Measurements from ENCODE around the gene FSTL5.

Gene FSTL5

DNA sequence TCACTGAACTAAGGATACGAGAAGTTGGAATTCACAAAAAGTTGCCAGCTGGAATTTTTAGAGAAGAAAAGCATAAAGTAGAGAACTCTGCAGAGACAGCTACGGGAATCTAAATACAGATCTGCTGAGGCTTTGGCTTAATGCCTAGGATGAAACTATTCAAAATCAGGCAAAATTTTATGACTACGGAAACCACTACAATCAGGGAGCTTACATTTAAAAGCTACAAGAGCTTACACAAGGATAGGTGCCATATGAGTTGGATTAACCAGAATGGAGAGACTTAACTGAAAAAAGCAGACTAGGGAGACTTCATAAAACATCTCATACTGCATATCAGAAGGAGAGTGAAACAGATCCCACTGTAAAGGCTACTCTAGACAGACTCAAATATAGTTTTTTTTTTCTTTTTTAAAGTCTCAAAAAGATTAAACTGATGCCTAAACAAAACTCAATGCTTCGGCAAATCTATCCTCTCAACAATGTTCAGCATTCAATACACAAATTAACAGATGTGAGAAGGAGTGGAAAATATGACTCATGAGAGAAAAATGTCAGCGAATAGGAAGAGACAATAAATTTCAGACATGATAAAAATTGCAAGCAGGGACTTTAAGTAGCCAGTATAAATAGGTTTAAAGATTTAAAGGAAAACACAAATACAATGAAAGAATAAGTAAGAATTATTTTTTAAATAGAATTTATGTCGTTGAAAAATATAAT, 586.1 kb downstream of the FSTL5 start:
- no peaks in the 10 kb centered on the region for H4K20me1 ChIP-seq (ENCODE audit: insufficient read depth, low read length)
- no peaks in the 10 kb centered on the region for H3K36me3 ChIP-seq (replicated peaks; ENCODE audit: insufficient read depth, low read length)
- no peak overlapping the region for H3K4me3 ChIP-seq (ENCODE audit: low read length)
- H3F3A ChIP-seq (ENCODE audit: insufficient read depth, low read length), result no peaks in the 10 kb centered on the region
- TF ChIP-seq EZH2 (optimal IDR thresholded peaks at IDR 0.05; ENCODE audit: low read depth, low read length), result no peak
- TF ChIP-seq, protein P1, sequence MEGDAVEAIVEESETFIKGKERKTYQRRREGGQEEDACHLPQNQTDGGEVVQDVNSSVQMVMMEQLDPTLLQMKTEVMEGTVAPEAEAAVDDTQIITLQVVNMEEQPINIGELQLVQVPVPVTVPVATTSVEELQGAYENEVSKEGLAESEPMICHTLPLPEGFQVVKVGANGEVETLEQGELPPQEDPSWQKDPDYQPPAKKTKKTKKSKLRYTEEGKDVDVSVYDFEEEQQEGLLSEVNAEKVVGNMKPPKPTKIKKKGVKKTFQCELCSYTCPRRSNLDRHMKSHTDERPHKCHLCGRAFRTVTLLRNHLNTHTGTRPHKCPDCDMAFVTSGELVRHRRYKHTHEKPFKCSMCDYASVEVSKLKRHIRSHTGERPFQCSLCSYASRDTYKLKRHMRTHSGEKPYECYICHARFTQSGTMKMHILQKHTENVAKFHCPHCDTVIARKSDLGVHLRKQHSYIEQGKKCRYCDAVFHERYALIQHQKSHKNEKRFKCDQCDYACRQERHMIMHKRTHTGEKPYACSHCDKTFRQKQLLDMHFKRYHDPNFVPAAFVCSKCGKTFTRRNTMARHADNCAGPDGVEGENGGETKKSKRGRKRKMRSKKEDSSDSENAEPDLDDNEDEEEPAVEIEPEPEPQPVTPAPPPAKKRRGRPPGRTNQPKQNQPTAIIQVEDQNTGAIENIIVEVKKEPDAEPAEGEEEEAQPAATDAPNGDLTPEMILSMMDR (IDR thresholded peaks at IDR 0.05; ENCODE audit: low read length), result no peak
- TF ChIP-seq EZH2phosphoT487 (IDR thresholded peaks at IDR 0.05; ENCODE audit: low read length), result no peak
- H3K9me3 ChIP-seq (replicated peaks; ENCODE audit: insufficient read depth, low read length), result no peaks in the 10 kb centered on the region
- 0 out of 2 replicates have a peak, but pooled peaks cover 11% of the 10 kb centered on the region for H3K4me1 ChIP-seq (ENCODE audit: low read length)
- H3K27me3 ChIP-seq (replicated peaks; ENCODE audit: insufficient read depth, low read length), result no peaks in the 10 kb centered on the region
- no peak for DNase-seq
- no peak overlapping the region for H3K27ac ChIP-seq (ENCODE audit: low read length)
- H3K9ac ChIP-seq (ENCODE audit: low read length), result no peak overlapping the region
- H2AFZ ChIP-seq (ENCODE audit: low read length), result no peak overlapping the region
- H3K4me2 ChIP-seq (ENCODE audit: low read depth, low read length), result no peak overlapping the region
- no peaks in the 10 kb centered on the region for H3K79me2 ChIP-seq (ENCODE audit: low read length)
- H3K9me2 ChIP-seq (replicated peaks; ENCODE audit: insufficient read depth, low read length), result no peaks in the 10 kb centered on the region

DNA sequence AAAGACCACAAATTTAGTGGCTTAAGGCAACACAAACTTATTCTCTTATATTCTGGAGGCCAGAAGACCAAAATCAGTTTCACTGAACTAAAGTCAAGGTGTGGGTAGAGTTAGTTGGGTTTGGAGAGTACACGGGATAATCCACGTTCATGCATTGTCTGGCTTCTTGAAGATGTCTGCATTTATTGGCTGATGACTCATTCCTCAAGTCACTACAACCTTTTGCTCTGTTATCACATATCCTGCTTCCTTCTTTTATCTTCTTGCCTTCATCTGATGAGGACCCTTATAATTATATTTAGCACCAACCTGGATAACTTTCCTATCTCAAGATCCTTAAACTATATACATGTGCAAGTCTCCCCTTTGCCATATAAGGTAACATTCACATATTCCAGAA, 590.0 kb downstream of the FSTL5 start:
- no peak overlapping the region for H3K4me2 ChIP-seq (ENCODE audit: low read depth, low read length)
- no peak overlapping the region for H3K27ac ChIP-seq (ENCODE audit: low read length)
- TF ChIP-seq, protein P1 (IDR thresholded peaks at IDR 0.05; ENCODE audit: low read length), result no peak
- TF ChIP-seq EZH2phosphoT487 (IDR thresholded peaks at IDR 0.05; ENCODE audit: low read length) (no peak), EZH2 (optimal IDR thresholded peaks at IDR 0.05; ENCODE audit: low read depth, low read length) (no peak)

DNA sequence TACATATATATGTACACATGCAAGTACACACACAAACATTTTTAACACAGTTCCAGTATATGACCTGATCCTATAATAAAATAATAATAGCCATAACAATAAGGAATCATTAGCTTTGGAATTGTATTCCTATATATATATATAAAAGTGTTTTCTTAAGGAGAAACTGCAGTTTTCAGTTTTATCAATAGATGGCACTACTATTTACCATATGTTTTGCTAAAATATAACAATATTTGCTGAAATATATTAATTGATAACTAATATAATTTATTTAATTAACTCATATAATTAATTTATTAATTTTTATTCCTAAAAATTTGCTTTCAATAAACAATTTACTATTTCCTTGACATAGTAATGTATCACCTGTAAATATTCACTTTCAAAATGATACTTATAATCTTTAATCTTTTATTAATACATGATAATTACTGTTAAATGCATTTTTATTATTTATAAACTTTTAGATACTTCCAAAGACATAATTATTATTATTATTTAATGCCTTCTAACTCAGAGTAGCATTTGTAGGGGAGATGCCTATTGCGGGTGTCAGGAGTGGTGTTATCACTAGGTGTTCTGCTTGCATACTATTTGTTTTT, 599.5 kb downstream of the FSTL5 start:
- no peak overlapping the region for H3K4me2 ChIP-seq (ENCODE audit: low read depth, low read length)
- no peak overlapping the region for H2AFZ ChIP-seq (ENCODE audit: low read length)
- no peaks in the 10 kb centered on the region; the same call in 1 of the 2 replicates for H3K4me1 ChIP-seq (ENCODE audit: low read length)
- H3K9ac ChIP-seq (ENCODE audit: low read length), result no peak overlapping the region
- no peaks in the 10 kb centered on the region for H4K20me1 ChIP-seq (ENCODE audit: insufficient read depth, low read length)
- no peaks in the 10 kb centered on the region for H3K9me2 ChIP-seq (replicated peaks; ENCODE audit: insufficient read depth, low read length)
- H3K36me3 ChIP-seq (replicated peaks; ENCODE audit: insufficient read depth, low read length), result no peaks in the 10 kb centered on the region
- no peaks in the 10 kb centered on the region for H3K9me3 ChIP-seq (replicated peaks; ENCODE audit: insufficient read depth, low read length)
- no peaks in the 10 kb centered on the region for H3K79me2 ChIP-seq (ENCODE audit: low read length)
- TF ChIP-seq, protein P1 (IDR thresholded peaks at IDR 0.05; ENCODE audit: low read length), result no peak
- TF ChIP-seq EZH2phosphoT487 (IDR thresholded peaks at IDR 0.05; ENCODE audit: low read length), result no peak
- no peak for TF ChIP-seq EZH2 (optimal IDR thresholded peaks at IDR 0.05; ENCODE audit: low read depth, low read length)
- H3F3A ChIP-seq (ENCODE audit: insufficient read depth, low read length), result no peaks in the 10 kb centered on the region
- DNase-seq, result peak; percentile 25
- H3K27ac ChIP-seq (ENCODE audit: low read length), result no peak overlapping the region
- H3K4me3 ChIP-seq (ENCODE audit: low read length), result no peak overlapping the region
- H3K27me3 ChIP-seq (replicated peaks; ENCODE audit: insufficient read depth, low read length), result no peaks in the 10 kb centered on the region

More for the DNA sequence above, 590.0 kb downstream of the FSTL5 start:
- H3K79me2 ChIP-seq (ENCODE audit: low read length), result no peaks in the 10 kb centered on the region
- H3K27me3 ChIP-seq (replicated peaks; ENCODE audit: insufficient read depth, low read length), result no peaks in the 10 kb centered on the region
- no peaks in the 10 kb centered on the region for H3F3A ChIP-seq (ENCODE audit: insufficient read depth, low read length)
- no peak overlapping the region for H3K4me3 ChIP-seq (ENCODE audit: low read length)
- no peaks in the 10 kb centered on the region for H4K20me1 ChIP-seq (ENCODE audit: insufficient read depth, low read length)
- H3K4me1 ChIP-seq (ENCODE audit: low read length), result no peaks in the 10 kb centered on the region
- no peaks in the 10 kb centered on the region for H3K9me2 ChIP-seq (replicated peaks; ENCODE audit: insufficient read depth, low read length)
- no peak overlapping the region for H2AFZ ChIP-seq (ENCODE audit: low read length)
- H3K9me3 ChIP-seq (replicated peaks; ENCODE audit: insufficient read depth, low read length), result no peaks in the 10 kb centered on the region
- H3K9ac ChIP-seq (ENCODE audit: low read length), result no peak overlapping the region
- H3K36me3 ChIP-seq (replicated peaks; ENCODE audit: insufficient read depth, low read length), result no peaks in the 10 kb centered on the region
- no peak for DNase-seq
